CD4-positive, alpha-beta T cell (primary cell): ENCODE data around the gene SNHG17. TPM values are rescaled to one million over a fixed set of nuclear protein-coding genes. Genes with fewer than 3 reads are reported as not detected.

Experiments used
- ATAC-seq: fragments of 200-7000 bp; cut with Tn5 transposase; one replicate; pipeline ENCODE4 v1.10.0; 2022; ENCODE audit warnings: mild to moderate bottlenecking; ENCODE audit not compliant: poor library complexity
- CTCF ChIA-PET: fragments of 350-600 bp; sonication (Branson Sonifier 250); formaldehyde crosslinking; loops from one replicate; lab custom pipeline; 2021; ENCODE audit warnings: antibody characterized with exemption, inconsistent platforms; lab: Charles Lee
- POLR2A ChIA-PET: fragments of 350-600 bp; sonication (Branson Sonifier 250); formaldehyde crosslinking; loops from one replicate; lab custom pipeline; 2021; ENCODE audit warnings: antibody characterized with exemption, inconsistent platforms; lab: Charles Lee
- DNase-seq, 14 experiments: peaks; one replicate each; pipeline ENCODE4 v3.0.0-alpha.2; 2013 to 2020; ENCODE audit warnings: mixed read lengths in 2 of 14
- H3K27ac ChIP-seq, 2 donors: one replicate each; pipeline versions ENCODE4 v1.5.1 to v1.7.0; 2013; ENCODE audit warnings: low read length in 2 of 2, low read depth in 1 of 2, mild to moderate bottlenecking in 1 of 2
- H3K27me3 ChIP-seq, 2 experiments: 1 replicate in 1 of 2; 2 replicates in 1 of 2; pipeline versions ENCODE4 v1.6.1 to v1.7.0; 2013; ENCODE audit warnings: low read length in 2 of 2, control low read depth in 1 of 2, mild to moderate bottlenecking in 1 of 2, moderate library complexity in 1 of 2; ENCODE audit not compliant: insufficient read depth in 2 of 2, control insufficient read depth in 1 of 2
- H3K36me3 ChIP-seq: one replicate; pipeline ENCODE4 v1.6.1; 2013; ENCODE audit warnings: low read length, control low read depth; ENCODE audit not compliant: insufficient read depth
- H3K4me1 ChIP-seq: one replicate; pipeline ENCODE4 v1.6.1; 2013; ENCODE audit warnings: low read length, control low read depth; ENCODE audit not compliant: insufficient read depth
- H3K4me3 ChIP-seq: one replicate; pipeline ENCODE4 v1.5.1; 2013; ENCODE audit warnings: mild to moderate bottlenecking, low read length, moderate library complexity
- H3K9me3 ChIP-seq, 2 experiments: 1 replicate in 1 of 2; 2 replicates in 1 of 2; pipeline versions ENCODE4 v1.6.1 to v1.7.0; 2013; ENCODE audit warnings: low read length in 2 of 2, mild to moderate bottlenecking in 2 of 2, control low read depth in 1 of 2, moderate library complexity in 1 of 2; ENCODE audit not compliant: control insufficient read depth in 1 of 2, insufficient read depth in 1 of 2
- H3K27ac Mint-ChIP-seq: one replicate; pipeline ENCODE4 v1.8.0; 2020; ENCODE audit warnings: mixed read lengths
- H3K27me3 Mint-ChIP-seq: one replicate; pipeline ENCODE4 v1.8.0; 2021; ENCODE audit warnings: mixed read lengths
- H3K36me3 Mint-ChIP-seq: one replicate; pipeline ENCODE4 v1.8.0; 2021; ENCODE audit warnings: low read depth, mixed read lengths
- H3K4me1 Mint-ChIP-seq: one replicate; pipeline ENCODE4 v1.8.0; 2021; ENCODE audit warnings: low read depth, mixed read lengths
- H3K4me3 Mint-ChIP-seq: one replicate; pipeline ENCODE4 v1.8.0; 2020; ENCODE audit warnings: mild to moderate bottlenecking, mixed read lengths
- H3K9me3 Mint-ChIP-seq: one replicate; pipeline ENCODE4 v1.8.0; 2020; ENCODE audit warnings: mixed read lengths
- intact Hi-C, 2 experiments: fragments of 100-400 bp; cut with DNase I in 1 of 2; cut with micrococcal nuclease in 1 of 2; formaldehyde crosslinking; loops; one replicate each; pipeline versions ENCODE4 v1.15.1 to v1.9.0; 2023 to 2025; cut with DNase I, micrococcal nuclease
- total RNA-seq, 174 experiments: library from RNA in 2 of 174; stranded (reverse) in 2 of 174; gene quantifications; one replicate each; pipeline ENCODE4 v1.2.3 and lab custom pipeline; 2021 to 2026
- TF ChIP-seq, protein P1 (sequence below): fragments of 200-600 bp; IDR thresholded peaks from one replicate; pipeline ENCODE4 v1.8.0; 2022; ENCODE audit warnings: antibody characterized with exemption, mild to moderate bottlenecking

SNHG17 gene
- total RNA-seq, 2 experiments from 2014 or later = 94.1 to 99.3 TPM

DNA sequence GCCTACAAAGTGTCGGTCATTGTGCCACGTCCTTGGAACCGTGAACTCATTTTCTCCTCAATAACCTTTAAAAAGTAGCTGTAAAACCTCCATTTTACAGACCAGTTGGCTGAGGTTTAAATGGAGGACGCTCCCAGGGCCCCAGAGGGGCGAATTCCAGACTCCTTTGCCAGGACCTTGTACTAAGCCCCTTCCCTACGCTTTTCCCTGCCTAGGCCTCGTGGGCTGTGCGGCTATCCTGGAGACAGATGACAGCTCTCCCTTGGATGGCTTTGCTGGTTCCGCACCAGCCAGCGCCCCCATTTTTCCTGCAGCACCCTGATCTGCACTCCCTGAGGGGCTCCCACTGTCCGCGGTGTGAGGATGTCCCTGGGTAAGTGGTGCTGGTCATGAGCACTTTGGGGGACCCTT lies 12.1 kb upstream of the SNHG17 start:
- peak overlapping the region; percentile 60 for H3K4me3 Mint-ChIP-seq
- H3K36me3 ChIP-seq = no peaks in the 10 kb centered on the region
- intact Hi-C loops = loop anchor here in 1 of 2 experiments (10.0 kb wide), 1 partner anchor 752 kb away; the partner anchor contains the start of gene CTNNBL1
- H3K9me3 ChIP-seq = no peaks in the 10 kb centered on the region
- ChIA-PET CTCF (interaction anchor here (2.2 to 5.7 kb wide), 3 partner anchors 13 to 25 kb away, joined by 15 to 123 read pairs (median 32); partner anchors contain the start of genes RALGAPB and SNHG17), POLR2A (interaction anchor here (3.6 to 4.1 kb wide), 2 partner anchors 13 to 26 kb away, joined by 51 to 149 read pairs; partner anchors contain the start of genes RALGAPB and SNHG17)
- no peaks in the 10 kb centered on the region for H3K9me3 Mint-ChIP-seq
- H3K27ac Mint-ChIP-seq = peak overlapping the region; percentile 64
- H3K4me1 ChIP-seq = peaks cover 22% of the 10 kb centered on the region
- H3K27me3 Mint-ChIP-seq = no peaks in the 10 kb centered on the region
- peaks cover 24% of the 10 kb centered on the region for H3K36me3 Mint-ChIP-seq
- peak overlapping the region; percentile 89 for H3K4me3 ChIP-seq
- DNase-seq (no peak), ATAC-seq (no peak)
- peaks cover 25% of the 10 kb centered on the region for H3K4me1 Mint-ChIP-seq
- H3K27ac ChIP-seq = peak overlapping the region in 1 of 2 donors; percentile 38
- no peaks in the 10 kb centered on the region for H3K27me3 ChIP-seq
- TF ChIP-seq, protein P1, sequence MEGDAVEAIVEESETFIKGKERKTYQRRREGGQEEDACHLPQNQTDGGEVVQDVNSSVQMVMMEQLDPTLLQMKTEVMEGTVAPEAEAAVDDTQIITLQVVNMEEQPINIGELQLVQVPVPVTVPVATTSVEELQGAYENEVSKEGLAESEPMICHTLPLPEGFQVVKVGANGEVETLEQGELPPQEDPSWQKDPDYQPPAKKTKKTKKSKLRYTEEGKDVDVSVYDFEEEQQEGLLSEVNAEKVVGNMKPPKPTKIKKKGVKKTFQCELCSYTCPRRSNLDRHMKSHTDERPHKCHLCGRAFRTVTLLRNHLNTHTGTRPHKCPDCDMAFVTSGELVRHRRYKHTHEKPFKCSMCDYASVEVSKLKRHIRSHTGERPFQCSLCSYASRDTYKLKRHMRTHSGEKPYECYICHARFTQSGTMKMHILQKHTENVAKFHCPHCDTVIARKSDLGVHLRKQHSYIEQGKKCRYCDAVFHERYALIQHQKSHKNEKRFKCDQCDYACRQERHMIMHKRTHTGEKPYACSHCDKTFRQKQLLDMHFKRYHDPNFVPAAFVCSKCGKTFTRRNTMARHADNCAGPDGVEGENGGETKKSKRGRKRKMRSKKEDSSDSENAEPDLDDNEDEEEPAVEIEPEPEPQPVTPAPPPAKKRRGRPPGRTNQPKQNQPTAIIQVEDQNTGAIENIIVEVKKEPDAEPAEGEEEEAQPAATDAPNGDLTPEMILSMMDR = no peak

DNA sequence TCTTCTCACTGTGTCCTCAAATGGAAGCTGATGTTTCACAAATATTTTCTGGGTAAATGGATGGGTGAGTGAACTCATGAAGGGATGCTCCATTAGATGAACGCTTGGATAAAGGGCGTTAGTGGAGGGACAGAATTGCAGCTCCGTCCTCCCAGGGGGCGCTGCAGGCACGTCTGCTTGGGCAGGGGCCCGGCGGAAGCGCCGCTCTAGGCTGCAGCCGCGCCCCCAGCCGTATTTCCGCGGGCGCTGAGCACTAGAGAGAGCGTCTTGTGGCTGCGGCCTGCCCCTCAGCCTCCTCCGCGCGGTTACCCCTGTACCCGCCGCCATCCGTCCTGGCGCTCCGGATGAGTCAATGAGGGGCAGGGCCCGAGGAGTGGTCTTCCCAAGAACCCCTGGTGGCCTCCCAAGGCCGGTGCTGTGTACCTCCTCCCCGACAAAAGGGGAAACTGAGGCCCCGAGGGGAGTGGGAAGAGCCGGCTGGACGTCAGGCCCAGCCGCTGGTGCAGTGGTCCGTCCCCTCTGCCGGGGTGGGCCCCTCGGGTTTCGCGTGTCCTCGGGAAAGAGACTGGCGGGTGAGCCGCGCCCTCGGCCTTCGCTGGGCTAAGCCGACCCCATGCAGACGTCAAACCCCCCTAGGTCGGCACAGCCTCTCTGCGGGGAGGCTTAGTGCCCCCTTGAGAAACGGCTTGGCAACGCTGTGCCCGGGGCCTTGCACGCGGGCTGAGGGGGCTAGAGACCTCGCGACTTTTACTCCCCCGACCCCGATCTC lies 11.5 kb upstream of the SNHG17 start:
- H3K36me3 Mint-ChIP-seq = peaks cover 24% of the 10 kb centered on the region
- Histone ChIP-seq H3K27me3 (no peaks in the 10 kb centered on the region), H3K4me1 (peaks cover 22% of the 10 kb centered on the region), H3K9me3 (no peaks in the 10 kb centered on the region), H3K27ac (peak overlapping the region; percentile 38 to 75), H3K4me3 (peak overlapping the region; percentile 89), H3K36me3 (no peaks in the 10 kb centered on the region)
- peak overlapping the region; percentile 64 for H3K27ac Mint-ChIP-seq
- no peaks in the 10 kb centered on the region for H3K9me3 Mint-ChIP-seq
- H3K4me3 Mint-ChIP-seq = peak overlapping the region; percentile 85
- peaks cover 25% of the 10 kb centered on the region for H3K4me1 Mint-ChIP-seq
- peak; percentile 98 for ATAC-seq
- TF ChIP-seq, protein P1 = peak; percentile 100
- intact Hi-C loops = loop anchor here (1.0 to 10.0 kb wide), 3 partner anchors 11 to 752 kb away; partner anchors contain the start of genes RALGAPB (in 2 of the 2), SNHG17 (in 2 of the 2) and CTNNBL1 (in 1 of the 2)
- H3K27me3 Mint-ChIP-seq = peaks cover 2% of the 10 kb centered on the region
- peak; percentile 87 to 96 (median 91) for DNase-seq
- ChIA-PET CTCF (interaction anchor here (0.6 to 5.7 kb wide), 13 partner anchors 9 to 413 kb away, joined by 3 to 123 read pairs (median 5); partner anchors contain the start of genes RALGAPB, RPRD1B, SNHG17 and TTI1), POLR2A (interaction anchor here (0.7 to 4.1 kb wide), 6 partner anchors 9 to 413 kb away, joined by 3 to 149 read pairs (median 8); partner anchors contain the start of genes RALGAPB, RPRD1B and SNHG17)

DNA sequence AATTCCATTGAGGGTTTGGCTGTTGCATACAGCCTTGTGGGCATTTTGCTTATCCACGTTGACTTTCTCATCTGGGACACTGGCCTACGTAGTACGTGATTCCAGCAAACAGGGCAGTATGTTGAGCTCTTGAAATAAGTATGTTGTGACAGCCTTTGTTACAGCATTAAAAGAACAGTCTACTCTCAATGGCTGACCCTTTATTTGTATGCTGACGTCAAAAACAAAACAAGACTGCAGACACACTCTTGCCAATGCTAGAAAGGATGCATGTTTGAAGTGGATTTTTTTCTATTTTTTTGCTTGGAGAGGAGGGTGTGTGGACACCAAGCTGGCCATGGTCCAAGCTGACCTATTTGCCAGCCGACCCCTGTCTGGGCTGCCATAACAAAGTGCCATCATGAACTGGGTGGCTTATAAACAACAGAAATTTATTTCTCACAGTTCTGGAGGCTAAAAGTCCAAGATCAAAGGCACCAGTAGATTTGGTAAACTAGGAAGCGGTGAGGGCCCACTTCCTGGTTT lies 10.8 kb upstream of the SNHG17 start:
- intact Hi-C loops = loop anchor here (1.0 to 10.0 kb wide), 3 partner anchors 11 to 751 kb away; partner anchors contain the start of genes RALGAPB (in 2 of the 2), SNHG17 (in 2 of the 2) and CTNNBL1 (in 1 of the 2)
- Histone ChIP-seq H3K27ac (peak overlapping the region in 1 of 2 donors; percentile 75), H3K9me3 (no peaks in the 10 kb centered on the region), H3K27me3 (peaks cover 0 to under 1% of the 10 kb centered on the region in 2 experiments), H3K4me3 (peak overlapping the region; percentile 89), H3K36me3 (no peaks in the 10 kb centered on the region), H3K4me1 (peaks cover 22% of the 10 kb centered on the region)
- H3K27ac Mint-ChIP-seq = peak overlapping the region; percentile 64
- TF ChIP-seq, protein P1 = no peak
- peaks cover 25% of the 10 kb centered on the region for H3K4me1 Mint-ChIP-seq
- H3K4me3 Mint-ChIP-seq = peak overlapping the region; percentile 85
- H3K27me3 Mint-ChIP-seq = peaks cover 5% of the 10 kb centered on the region
- ChIA-PET POLR2A (interaction anchor here (0.7 to 4.1 kb wide), 6 partner anchors 8 to 412 kb away, joined by 3 to 149 read pairs (median 8); partner anchors contain the start of genes RALGAPB, RPRD1B and SNHG17), CTCF (interaction anchor here (0.6 to 5.7 kb wide), 13 partner anchors 8 to 413 kb away, joined by 3 to 123 read pairs (median 5); partner anchors contain the start of genes RALGAPB, RPRD1B, SNHG17 and TTI1)
- peaks cover 18% of the 10 kb centered on the region for H3K36me3 Mint-ChIP-seq
- DNase-seq = no peak
- no peak for ATAC-seq
- no peaks in the 10 kb centered on the region for H3K9me3 Mint-ChIP-seq
